ENCODE results near the gene CHN1.
A peak's percentile ranks its signal among the peaks of the same experiment; 100 is the strongest.

Gene CHN1

DNA sequence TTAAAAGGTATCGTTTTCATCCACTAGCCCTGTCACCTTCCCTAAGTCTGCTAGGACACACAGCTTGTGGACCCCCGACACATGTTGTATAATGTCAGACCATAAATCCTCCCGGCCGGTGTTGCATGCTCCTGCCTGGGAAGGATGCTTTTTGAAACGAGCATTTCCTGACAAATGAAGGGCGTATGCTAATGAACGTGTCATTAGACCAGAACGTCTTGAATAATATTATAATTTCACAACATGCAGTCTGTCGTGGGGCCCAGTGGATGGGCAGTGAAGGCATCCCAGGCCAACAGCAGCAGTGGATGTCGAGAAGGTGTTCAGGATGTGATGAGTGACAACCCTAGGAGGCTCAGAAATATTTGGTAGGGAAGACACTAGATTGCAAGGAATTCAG, 248.4 kb downstream of the CHN1 start:
- in situ Hi-C loops (cut with HindIII; ENCODE audit: low pct_ligation_motif_present, low sequenced_read_pairs), result no loop called here

DNA sequence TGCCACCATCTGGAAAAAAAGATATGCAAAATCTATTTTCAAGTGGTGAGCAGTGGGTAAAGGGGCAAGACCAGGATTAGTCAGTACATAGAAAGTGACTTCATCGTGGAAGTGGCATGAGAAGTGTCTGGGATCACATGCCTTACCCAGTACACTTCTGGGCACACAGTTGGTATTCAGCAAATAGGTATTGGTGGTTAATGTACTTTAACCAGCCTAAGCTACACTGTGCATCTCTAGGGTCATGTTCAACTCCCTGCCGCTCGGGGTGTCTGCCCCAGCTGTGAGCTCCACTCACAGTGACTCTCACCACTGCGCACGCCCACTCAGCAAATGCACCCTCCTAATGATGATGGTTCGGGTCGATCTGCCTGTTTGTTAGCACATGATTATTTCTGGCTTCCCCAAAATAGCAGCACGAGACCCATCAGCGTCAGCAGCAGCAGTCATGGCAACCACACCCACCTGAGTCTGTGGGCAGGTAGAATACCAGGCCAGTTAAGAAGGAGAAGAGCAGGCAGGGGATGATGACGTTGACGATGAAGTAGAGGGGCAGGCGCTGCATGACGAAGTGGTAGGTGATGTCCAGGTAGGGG, 252.0 kb downstream of the CHN1 start:
- in situ Hi-C loops (cut with HindIII; ENCODE audit: low pct_ligation_motif_present, low sequenced_read_pairs), result no loop called here
- H3K4me3 ChIP-seq (ENCODE audit: low read depth, low read length), result no peak overlapping the region
- DNase-seq, result no peak
- H3K27ac ChIP-seq, result no peak overlapping the region
- no peaks in the 10 kb centered on the region for H3K27me3 ChIP-seq (replicated peaks)
- TF ChIP-seq, protein P1, sequence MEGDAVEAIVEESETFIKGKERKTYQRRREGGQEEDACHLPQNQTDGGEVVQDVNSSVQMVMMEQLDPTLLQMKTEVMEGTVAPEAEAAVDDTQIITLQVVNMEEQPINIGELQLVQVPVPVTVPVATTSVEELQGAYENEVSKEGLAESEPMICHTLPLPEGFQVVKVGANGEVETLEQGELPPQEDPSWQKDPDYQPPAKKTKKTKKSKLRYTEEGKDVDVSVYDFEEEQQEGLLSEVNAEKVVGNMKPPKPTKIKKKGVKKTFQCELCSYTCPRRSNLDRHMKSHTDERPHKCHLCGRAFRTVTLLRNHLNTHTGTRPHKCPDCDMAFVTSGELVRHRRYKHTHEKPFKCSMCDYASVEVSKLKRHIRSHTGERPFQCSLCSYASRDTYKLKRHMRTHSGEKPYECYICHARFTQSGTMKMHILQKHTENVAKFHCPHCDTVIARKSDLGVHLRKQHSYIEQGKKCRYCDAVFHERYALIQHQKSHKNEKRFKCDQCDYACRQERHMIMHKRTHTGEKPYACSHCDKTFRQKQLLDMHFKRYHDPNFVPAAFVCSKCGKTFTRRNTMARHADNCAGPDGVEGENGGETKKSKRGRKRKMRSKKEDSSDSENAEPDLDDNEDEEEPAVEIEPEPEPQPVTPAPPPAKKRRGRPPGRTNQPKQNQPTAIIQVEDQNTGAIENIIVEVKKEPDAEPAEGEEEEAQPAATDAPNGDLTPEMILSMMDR (IDR thresholded peaks at IDR 0.05; ENCODE audit: low read depth, low read length, missing control alignments), result no peak
- H3K36me3 ChIP-seq (replicated peaks), result no peaks in the 10 kb centered on the region

More for the DNA sequence above, 248.4 kb downstream of the CHN1 start:
- no peaks in the 10 kb centered on the region for H3K27me3 ChIP-seq (replicated peaks)
- H3K36me3 ChIP-seq (replicated peaks), result no peaks in the 10 kb centered on the region
- TF ChIP-seq, protein P1 (IDR thresholded peaks at IDR 0.05; ENCODE audit: low read depth, low read length, missing control alignments), result no peak
- H3K27ac ChIP-seq, result no peak overlapping the region
- DNase-seq, result no peak
- no peak overlapping the region for H3K4me3 ChIP-seq (ENCODE audit: low read depth, low read length)

DNA sequence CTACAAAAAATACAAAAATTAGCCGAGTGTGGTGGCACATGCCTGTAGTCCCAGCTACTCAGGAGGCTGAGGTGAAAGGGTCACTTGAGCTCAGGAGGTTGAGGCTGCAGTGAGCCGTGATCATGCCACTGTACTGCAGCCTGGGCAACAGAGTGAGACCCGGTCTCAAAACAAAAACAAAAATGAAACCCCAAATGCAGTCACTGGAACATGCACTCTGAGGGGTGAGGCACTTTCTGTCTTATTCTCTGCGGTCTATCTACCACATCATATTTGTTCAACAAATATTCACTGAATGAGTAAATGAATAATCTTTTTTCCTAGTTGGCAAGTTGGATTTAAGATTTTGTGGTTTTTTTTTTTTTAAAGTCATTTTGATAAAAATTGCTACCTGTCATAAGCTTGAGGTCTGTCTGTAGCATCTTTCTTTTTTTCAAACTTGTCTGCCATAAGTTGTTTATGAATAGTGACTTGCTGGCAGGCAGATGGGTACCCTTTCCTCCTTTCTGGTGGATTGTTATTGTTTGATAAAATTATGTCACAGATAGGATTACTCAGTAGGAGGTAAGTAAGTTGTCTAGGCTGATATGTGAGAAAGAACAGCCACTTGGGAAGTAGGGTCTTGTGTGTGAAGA, 252.7 kb downstream of the CHN1 start:
- Histone ChIP-seq H3K27me3 (replicated peaks) (no peaks in the 10 kb centered on the region), H3K36me3 (replicated peaks) (no peaks in the 10 kb centered on the region), H3K4me3 (ENCODE audit: low read depth, low read length) (no peak overlapping the region), H3K27ac (no peak overlapping the region)
- in situ Hi-C loops (cut with HindIII; ENCODE audit: low pct_ligation_motif_present, low sequenced_read_pairs), result no loop called here
- TF ChIP-seq, protein P1 (IDR thresholded peaks at IDR 0.05; ENCODE audit: low read depth, low read length, missing control alignments), result no peak
- DNase-seq, result no peak

DNA sequence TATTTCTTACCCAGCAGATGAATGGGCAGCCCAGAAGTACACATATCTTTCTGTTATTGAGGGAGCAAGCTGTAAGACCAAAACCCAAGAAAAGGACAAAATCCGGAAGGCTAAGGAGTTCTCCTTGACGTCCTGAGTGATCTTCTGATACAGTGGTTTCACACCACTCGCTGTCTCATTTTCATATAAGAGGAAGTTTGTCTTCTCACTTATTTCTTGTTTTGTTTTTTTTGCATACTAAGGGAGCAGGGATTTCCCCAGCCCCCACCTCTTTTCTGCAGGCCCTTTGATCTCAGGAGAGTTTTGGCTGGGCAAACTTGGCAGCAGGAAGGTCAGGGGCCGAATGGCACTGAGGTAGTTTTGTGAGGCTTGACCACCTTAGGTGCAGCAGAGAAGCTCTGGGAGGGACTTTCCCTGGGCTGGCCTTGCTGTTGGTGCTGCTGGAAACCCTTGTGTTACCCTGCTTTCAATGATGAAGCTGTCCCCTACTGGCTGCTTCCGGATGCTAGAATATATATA, 254.2 kb downstream of the CHN1 start:
- DNase-seq, result no peak
- in situ Hi-C loops (cut with HindIII; ENCODE audit: low pct_ligation_motif_present, low sequenced_read_pairs), result no loop called here
- Histone ChIP-seq H3K27ac (no peak overlapping the region), H3K27me3 (replicated peaks) (no peaks in the 10 kb centered on the region), H3K4me3 (ENCODE audit: low read depth, low read length) (no peak overlapping the region), H3K36me3 (replicated peaks) (no peaks in the 10 kb centered on the region)
- TF ChIP-seq, protein P1 (IDR thresholded peaks at IDR 0.05; ENCODE audit: low read depth, low read length, missing control alignments), result peak; percentile 17

DNA sequence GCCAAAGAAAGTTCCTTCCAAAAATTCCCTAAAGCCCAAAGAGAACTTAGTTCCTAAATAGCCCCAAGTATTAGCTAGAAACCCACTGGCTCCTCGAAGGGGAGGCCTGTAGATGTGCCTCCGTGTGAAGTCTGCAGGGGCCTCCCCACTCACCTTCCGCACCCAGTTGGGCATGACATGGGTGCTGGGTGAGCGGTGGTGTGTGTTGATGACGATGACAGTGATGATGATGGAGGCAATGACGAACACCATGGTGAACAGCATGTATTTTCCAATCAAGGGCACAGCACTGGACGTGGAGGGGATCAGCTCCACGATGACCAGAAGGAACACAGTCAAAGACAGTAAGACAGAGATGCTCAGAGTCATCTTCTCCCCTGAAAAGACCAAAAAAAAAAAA, 255.4 kb downstream of the CHN1 start:
- TF ChIP-seq, protein P1 (IDR thresholded peaks at IDR 0.05; ENCODE audit: low read depth, low read length, missing control alignments), result no peak
- no peak for DNase-seq
- Histone ChIP-seq H3K27me3 (replicated peaks) (no peaks in the 10 kb centered on the region), H3K27ac (no peak overlapping the region), H3K4me3 (ENCODE audit: low read depth, low read length) (no peak overlapping the region), H3K36me3 (replicated peaks) (no peaks in the 10 kb centered on the region)
- in situ Hi-C loops (cut with HindIII; ENCODE audit: low pct_ligation_motif_present, low sequenced_read_pairs), result no loop called here

Measured in brain microvascular endothelial cell (primary cell).